Midbrain (tissue), 1 donor: ENCODE data around the gene USP7.
"Not testable (repeated sequence)": the region's sequence is repeated elsewhere in the genome, so short reads cannot be mapped to it uniquely, and the experiment has no call there.

Experiments used
- DNase-seq: peaks from one replicate; lab custom pipeline; 2025; lab: John Stamatoyannopoulos, UW

The USP7 gene

GRCh38 chr16:8843296-8843695 is 120.4 kb downstream of the USP7 start:
- DNase-seq: not testable (repeated sequence)
